GM23248 (cell line): ENCODE data around the gene MIAT.

ENCODE experiments used
- EZH2 ChIP-seq: fragments of 200-600 bp; sonication (generic); IDR thresholded peaks from 2 replicates; pipeline ENCODE4 v1.6.1; 2018; ENCODE audit warnings: antibody characterized with exemption, mild to moderate bottlenecking; ENCODE audit not compliant: insufficient read depth, poor library complexity, severe bottlenecking
- EZH2phosphoT487 ChIP-seq: fragments of 200-600 bp; sonication (generic); IDR thresholded peaks from 2 replicates; pipeline ENCODE4 v1.6.1; 2018; ENCODE audit warnings: antibody characterized with exemption, moderate library complexity, mild to moderate bottlenecking, low read depth; ENCODE audit not compliant: insufficient read depth

GRCh38 chr22:26711205-26711963 lies 54.0 kb downstream of the MIAT start:
- TF ChIP-seq EZH2phosphoT487 (no peak), EZH2 (no peak)
